ENCODE data around the gene PCDH15.

DNA sequence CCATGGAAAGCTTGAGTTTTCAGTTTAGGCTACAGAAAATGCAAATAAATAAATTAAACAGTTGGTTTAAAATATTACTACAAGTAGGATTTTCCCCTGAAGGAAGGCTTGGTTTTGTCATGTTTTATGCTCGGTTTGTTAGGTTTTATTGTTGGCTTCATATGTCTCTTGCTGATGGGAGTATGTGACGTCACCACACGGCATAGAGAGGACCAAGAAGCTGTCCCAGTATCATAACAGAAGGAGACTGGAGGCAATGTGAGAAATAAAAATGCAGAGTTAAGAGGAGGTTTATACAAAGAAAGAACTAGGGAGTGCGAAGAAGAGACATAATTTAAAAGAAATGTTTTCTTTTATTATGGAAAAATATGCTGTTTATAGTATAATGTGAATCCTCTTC lies 24.4 kb downstream of the PCDH15 start:
- TF ChIP-seq, protein P1, sequence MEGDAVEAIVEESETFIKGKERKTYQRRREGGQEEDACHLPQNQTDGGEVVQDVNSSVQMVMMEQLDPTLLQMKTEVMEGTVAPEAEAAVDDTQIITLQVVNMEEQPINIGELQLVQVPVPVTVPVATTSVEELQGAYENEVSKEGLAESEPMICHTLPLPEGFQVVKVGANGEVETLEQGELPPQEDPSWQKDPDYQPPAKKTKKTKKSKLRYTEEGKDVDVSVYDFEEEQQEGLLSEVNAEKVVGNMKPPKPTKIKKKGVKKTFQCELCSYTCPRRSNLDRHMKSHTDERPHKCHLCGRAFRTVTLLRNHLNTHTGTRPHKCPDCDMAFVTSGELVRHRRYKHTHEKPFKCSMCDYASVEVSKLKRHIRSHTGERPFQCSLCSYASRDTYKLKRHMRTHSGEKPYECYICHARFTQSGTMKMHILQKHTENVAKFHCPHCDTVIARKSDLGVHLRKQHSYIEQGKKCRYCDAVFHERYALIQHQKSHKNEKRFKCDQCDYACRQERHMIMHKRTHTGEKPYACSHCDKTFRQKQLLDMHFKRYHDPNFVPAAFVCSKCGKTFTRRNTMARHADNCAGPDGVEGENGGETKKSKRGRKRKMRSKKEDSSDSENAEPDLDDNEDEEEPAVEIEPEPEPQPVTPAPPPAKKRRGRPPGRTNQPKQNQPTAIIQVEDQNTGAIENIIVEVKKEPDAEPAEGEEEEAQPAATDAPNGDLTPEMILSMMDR (conservative IDR thresholded peaks at IDR 0.05; ENCODE audit: low read length): no peak
- no peak for TF ChIP-seq EZH2phosphoT487 (IDR thresholded peaks at IDR 0.05; ENCODE audit: borderline replicate concordance)

Measured in Loucy (cell line).